Subcutaneous adipose tissue (tissue), 4 donors: Measurements from ENCODE around the gene ZNF575. TPM values are rescaled to one million over a fixed set of nuclear protein-coding genes. Genes with fewer than 3 reads are reported as not detected.

Source experiments
- total RNA-seq, 4 donors: library from RNA; depleted of rRNA; stranded (reverse); fragments of >200 nt; gene quantifications; one replicate each; pipeline ENCODE4 v1.1.0, GENCODE V29; 2016
- TF ChIP-seq, protein P1 (sequence below): fragments of 450-650 bp; IDR thresholded peaks from one replicate; pipeline ENCODE4 v1.5.1; 2016; ENCODE audit warnings: low read depth, mild to moderate bottlenecking, control low read depth, antibody characterized with exemption, moderate library complexity

The ZNF575 gene
- total RNA-seq, 4 donors from 2014 or later: 0.44 to 3.2 TPM; not detected in 2

DNA sequence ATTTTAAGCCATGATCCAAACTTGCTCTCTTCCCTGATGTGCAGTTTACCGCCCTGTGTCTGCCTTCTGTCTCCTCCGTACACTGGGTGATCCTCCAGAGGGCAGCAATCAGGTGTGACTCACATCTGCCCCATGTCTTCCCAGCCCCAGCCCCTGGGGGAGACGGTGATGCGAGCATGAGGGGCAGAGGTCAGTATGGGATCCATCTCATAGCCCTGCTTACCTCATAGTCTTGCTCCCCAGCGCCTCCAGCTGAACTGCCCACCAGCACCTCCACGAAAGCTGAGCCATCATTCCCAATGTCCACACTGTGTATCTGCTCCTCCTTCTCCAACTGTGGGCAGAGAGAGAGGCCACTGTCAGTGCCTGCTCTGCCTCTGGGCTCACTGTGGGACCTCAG lies 27.7 kb downstream of the ZNF575 start:
- TF ChIP-seq, protein P1, sequence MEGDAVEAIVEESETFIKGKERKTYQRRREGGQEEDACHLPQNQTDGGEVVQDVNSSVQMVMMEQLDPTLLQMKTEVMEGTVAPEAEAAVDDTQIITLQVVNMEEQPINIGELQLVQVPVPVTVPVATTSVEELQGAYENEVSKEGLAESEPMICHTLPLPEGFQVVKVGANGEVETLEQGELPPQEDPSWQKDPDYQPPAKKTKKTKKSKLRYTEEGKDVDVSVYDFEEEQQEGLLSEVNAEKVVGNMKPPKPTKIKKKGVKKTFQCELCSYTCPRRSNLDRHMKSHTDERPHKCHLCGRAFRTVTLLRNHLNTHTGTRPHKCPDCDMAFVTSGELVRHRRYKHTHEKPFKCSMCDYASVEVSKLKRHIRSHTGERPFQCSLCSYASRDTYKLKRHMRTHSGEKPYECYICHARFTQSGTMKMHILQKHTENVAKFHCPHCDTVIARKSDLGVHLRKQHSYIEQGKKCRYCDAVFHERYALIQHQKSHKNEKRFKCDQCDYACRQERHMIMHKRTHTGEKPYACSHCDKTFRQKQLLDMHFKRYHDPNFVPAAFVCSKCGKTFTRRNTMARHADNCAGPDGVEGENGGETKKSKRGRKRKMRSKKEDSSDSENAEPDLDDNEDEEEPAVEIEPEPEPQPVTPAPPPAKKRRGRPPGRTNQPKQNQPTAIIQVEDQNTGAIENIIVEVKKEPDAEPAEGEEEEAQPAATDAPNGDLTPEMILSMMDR: no peak

DNA sequence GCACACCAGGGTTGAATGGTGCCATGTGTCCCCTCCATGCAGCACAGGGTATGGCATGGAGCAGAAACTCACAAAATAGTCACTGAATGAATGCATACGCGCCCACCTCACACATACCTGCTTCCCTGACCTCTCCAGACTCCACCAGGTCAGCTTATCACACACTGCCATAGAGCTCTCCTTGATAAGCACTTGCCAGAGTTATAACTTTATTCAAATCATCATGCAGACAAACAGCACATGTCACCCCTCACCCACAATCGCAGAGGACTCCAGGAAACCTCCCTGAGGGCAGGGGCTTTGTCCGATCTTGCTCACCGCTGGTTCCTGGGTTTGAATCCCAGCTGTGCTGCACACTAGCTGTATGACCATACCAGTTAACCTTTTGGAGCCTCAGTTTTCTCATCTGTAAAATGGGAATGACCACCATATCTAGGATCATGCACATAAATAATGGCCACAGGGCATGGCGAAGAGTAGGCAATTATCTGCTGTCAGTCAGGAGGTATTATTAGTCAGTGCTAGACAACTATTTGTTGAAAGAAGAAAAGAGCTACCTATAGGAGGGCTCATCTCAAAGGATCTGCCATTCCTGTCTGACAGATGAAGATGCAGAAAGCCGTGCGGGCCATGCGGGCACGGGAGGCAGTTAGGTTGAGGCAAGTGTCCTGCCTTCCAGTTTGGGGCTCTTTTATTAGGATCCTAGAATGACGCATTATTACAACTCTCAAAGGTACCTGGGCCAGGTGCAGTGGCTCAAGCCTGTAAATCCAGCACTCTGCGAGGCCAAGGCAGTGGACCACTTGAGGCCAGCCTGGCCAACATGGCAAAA lies 28.4 kb downstream of the ZNF575 start:
- TF ChIP-seq, protein P1: no peak

DNA sequence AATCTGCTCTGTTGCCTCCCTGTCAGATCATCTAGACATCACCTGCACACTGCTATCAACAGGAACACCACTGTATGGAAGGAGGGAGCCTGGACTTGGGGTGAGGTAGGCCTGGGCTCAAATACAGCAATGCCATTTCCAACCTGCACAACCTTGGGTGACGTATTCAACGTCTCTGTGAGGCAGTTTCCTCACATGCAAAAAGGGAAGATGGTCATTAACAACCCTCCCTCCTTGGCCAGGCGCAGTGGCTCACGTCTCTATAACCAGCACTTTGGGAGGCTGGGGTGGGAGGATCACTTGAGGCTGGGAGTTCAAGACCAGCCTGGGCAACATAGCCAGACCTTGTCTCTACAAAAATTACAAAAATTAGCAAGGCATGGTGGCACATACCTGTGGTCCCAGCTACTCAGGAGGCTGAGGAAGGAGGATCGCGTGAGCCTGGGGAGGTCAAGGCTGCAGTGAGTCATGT lies 29.3 kb downstream of the ZNF575 start:
- TF ChIP-seq, protein P1: no peak

DNA sequence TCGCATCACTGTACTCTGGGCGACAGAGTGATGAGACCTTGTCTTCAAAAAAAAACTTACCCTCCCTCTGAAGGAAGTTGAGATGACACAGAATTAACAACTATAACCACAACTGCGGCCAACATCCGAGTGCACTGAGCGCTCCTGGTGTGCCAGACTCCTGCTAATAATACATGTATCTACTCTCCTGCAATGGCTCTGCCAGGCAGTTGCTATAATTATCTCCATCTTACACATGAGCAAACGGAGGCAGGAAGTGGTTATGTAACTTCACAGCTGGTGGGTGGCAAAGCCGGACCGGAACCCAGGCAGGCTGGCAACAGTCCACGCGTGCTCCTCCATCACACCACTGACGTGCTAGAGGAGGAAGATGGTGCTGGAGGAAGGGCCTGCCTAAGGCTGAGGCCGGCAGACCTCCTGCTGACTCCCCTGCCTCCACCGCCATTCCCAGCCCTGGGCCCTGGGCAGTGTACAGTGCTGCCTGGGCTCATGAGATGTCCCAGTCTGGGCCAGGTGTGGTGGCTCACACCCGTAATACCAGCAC lies 29.8 kb downstream of the ZNF575 start:
- TF ChIP-seq, protein P1: no peak

DNA sequence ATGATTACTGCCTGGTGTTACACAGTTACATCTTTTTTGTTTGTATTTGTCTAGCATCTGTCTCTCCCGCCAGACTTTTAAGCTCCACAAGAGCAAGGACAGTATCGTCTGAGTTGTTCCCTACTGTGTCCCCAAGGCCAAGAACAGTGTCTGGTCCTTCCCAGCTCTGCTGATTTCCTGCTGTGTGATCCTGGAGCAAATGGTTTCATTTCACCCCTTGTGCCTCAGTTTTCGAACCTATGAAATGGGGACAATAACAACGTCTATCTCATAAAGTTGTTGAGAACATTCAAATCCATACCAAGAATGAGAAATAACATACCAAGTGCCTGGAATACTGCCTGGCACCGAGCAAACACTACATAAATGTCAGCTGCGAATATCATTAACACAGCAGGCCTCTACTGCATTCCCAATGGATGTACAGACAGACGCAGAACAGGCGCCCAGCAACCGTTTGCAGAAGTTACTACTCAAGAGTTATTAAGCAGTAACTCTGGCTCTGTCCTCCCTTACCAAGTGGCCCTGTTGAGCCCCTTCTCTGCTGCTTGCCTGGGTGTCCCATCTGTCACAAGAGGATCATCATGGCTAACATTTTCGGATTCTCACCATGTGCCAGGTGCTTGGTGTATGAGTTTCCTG lies 30.9 kb downstream of the ZNF575 start:
- TF ChIP-seq, protein P1: no peak

DNA sequence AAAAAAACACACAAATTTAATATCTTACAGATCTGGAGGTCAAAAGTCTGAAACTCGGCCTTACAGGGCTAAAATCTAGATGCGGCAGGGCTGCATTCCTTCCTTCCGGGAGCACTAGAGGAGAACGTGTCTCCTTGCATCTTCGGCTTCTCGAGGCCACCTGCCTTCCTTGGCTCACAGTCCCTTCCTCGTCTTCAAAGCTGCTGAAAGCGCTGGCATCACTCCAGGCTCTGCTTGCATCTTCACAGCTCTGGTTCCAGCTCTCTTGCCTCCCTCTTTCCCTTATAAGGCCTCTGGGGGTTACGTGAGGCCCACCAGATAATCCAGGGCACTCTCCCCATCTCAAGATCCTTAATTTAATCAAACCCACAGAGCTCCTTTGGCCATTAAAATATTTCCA lies 31.8 kb downstream of the ZNF575 start:
- TF ChIP-seq, protein P1: no peak

DNA sequence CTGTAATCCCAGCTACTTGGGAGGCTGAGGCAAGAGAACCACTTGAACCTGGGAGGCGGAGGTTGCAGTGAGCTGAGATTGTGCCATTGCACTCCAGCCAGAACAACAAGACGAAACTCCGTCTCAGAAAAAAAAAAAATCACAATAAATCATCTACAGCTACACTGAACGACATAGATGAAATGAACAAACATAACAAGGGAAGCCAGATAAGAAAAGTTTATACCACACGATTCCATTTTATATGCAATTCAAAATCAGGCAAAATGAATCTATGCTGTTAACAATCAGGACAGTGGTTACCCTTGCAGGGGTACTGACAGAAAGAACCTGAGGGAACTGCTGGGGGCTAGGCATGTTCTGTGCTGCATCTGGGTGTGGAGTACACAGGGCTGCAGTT lies 36.7 kb downstream of the ZNF575 start:
- TF ChIP-seq, protein P1: no peak
